B cell (primary cell): Measurements from ENCODE around the gene SYNGR3. TPM values are rescaled to one million over a fixed set of nuclear protein-coding genes. Genes with fewer than 3 reads are reported as not detected.

Experiments
- ATAC-seq: fragments of 200-7000 bp; cut with Tn5 transposase; one replicate; pipeline ENCODE4 v1.10.0; 2021; ENCODE audit warnings: low read depth, mild to moderate bottlenecking, moderate number of reproducible peaks, moderate library complexity
- CTCF ChIA-PET: fragments of 350-600 bp; sonication (Branson Sonifier 250); formaldehyde crosslinking; loops from one replicate; lab custom pipeline; 2021; ENCODE audit warnings: antibody characterized with exemption, inconsistent platforms; lab: Charles Lee
- POLR2A ChIA-PET: fragments of 350-600 bp; sonication (Branson Sonifier 250); formaldehyde crosslinking; loops from one replicate; lab custom pipeline; 2021; ENCODE audit warnings: antibody characterized with exemption; lab: Charles Lee
- DNase-seq: peaks from one replicate; pipeline ENCODE4 v3.0.0; 2013
- H2AFZ ChIP-seq: 2 replicates; pipeline ENCODE4 v1.6.1; 2012; ENCODE audit warnings: mild to moderate bottlenecking, low read depth, low read length; ENCODE audit not compliant: insufficient read depth, poor library complexity, severe bottlenecking
- H3K27ac ChIP-seq, 2 donors: 1 replicate in 1 of 2; 2 replicates in 1 of 2; pipeline ENCODE4 v1.5.1; 2012 to 2013; ENCODE audit warnings: low read length in 2 of 2, mild to moderate bottlenecking in 2 of 2, moderate library complexity in 1 of 2
- H3K27me3 ChIP-seq, 4 experiments: fragments of 200-600 bp in 1 of 4; sonication (generic) in 1 of 4; replicated peaks in 1 of 4; 1 replicate in 2 of 4; 2 replicates in 2 of 4; pipeline versions ENCODE4 v1.6.1 to v1.7.0; 2013 to 2016; ENCODE audit warnings: low read length in 3 of 4, mild to moderate bottlenecking in 2 of 4, mixed read lengths in 1 of 4, moderate library complexity in 1 of 4; ENCODE audit not compliant: insufficient read depth in 4 of 4, control insufficient read depth in 3 of 4; ENCODE audit errors: control extremely low read depth in 1 of 4
- H3K36me3 ChIP-seq, 2 experiments: replicated peaks in 1 of 2; 1 replicate in 1 of 2; 2 replicates in 1 of 2; pipeline versions ENCODE4 v1.6.1 to v1.7.1; 2013; ENCODE audit warnings: low read length in 1 of 2; ENCODE audit not compliant: insufficient read depth in 2 of 2, control insufficient read depth in 1 of 2; ENCODE audit errors: control extremely low read depth in 1 of 2, extremely low read depth in 1 of 2
- H3K4me1 ChIP-seq, 2 donors: fragments of 200-600 bp in 1 of 2; sonication (generic) in 1 of 2; 1 replicate in 1 of 2; 2 replicates in 1 of 2; pipeline versions ENCODE4 v1.5.1 to v1.6.1; 2013 to 2017; ENCODE audit warnings: low read length in 2 of 2; ENCODE audit not compliant: control insufficient read depth in 2 of 2, insufficient read depth in 2 of 2
- H3K4me2 ChIP-seq: replicated peaks from 2 replicates; pipeline ENCODE3; 2012; ENCODE audit warnings: mild to moderate bottlenecking, low read depth, low read length; ENCODE audit not compliant: poor library complexity, severe bottlenecking
- H3K4me3 ChIP-seq, 5 experiments: fragments of 200-600 bp in 1 of 5; sonication (generic) in 1 of 5; 1 replicate in 3 of 5; 2 replicates in 2 of 5; pipeline versions ENCODE4 v1.5.1 to v1.7.0; 2011 to 2016; ENCODE audit warnings: low read length in 4 of 5, mild to moderate bottlenecking in 4 of 5, low read depth in 2 of 5, control low read depth in 1 of 5, moderate library complexity in 1 of 5; ENCODE audit not compliant: insufficient read depth in 1 of 5; ENCODE audit errors: control extremely low read depth in 1 of 5, extremely low read depth in 1 of 5
- H3K79me2 ChIP-seq: fragments of 200-600 bp; sonication (generic); one replicate; pipeline ENCODE4 v1.6.0; 2016; ENCODE audit warnings: low read length; ENCODE audit not compliant: control insufficient read depth, insufficient read depth
- H3K9ac ChIP-seq: fragments of 200-600 bp; sonication (generic); 2 replicates; pipeline ENCODE4 v1.6.1; 2017; ENCODE audit warnings: mild to moderate bottlenecking, low read length, moderate library complexity
- H3K9me3 ChIP-seq, 3 donors: one replicate each; pipeline versions ENCODE4 v1.6.1 to v1.7.1; 2013; ENCODE audit warnings: low read length in 2 of 3; ENCODE audit not compliant: control insufficient read depth in 2 of 3, insufficient read depth in 1 of 3; ENCODE audit errors: control extremely low read depth in 1 of 3
- H4K20me1 ChIP-seq: 2 replicates; pipeline ENCODE4 v1.6.0; 2012; ENCODE audit warnings: mild to moderate bottlenecking, low read length; ENCODE audit not compliant: insufficient read depth, control insufficient read depth, poor library complexity, severe bottlenecking
- H3K27ac Mint-ChIP-seq: one replicate; pipeline ENCODE4 v1.8.0; 2021; ENCODE audit warnings: mixed read lengths
- H3K27me3 Mint-ChIP-seq: one replicate; pipeline ENCODE4 v1.8.0; 2021; ENCODE audit warnings: mixed read lengths
- H3K4me1 Mint-ChIP-seq: one replicate; pipeline ENCODE4 v1.8.0; 2021; ENCODE audit warnings: mixed read lengths
- H3K4me3 Mint-ChIP-seq: one replicate; pipeline ENCODE4 v1.8.0; 2021; ENCODE audit warnings: mixed read lengths
- H3K9me3 Mint-ChIP-seq: one replicate; pipeline ENCODE4 v1.8.0; 2022; ENCODE audit warnings: mixed read lengths; ENCODE audit not compliant: insufficient read depth
- CTCF ChIP-seq: fragments of 200-600 bp; IDR thresholded peaks from one replicate; pipeline ENCODE4 v1.8.0; 2022; ENCODE audit warnings: antibody characterized with exemption, mild to moderate bottlenecking
- EZH2 ChIP-seq: IDR thresholded peaks from 2 replicates; pipeline ENCODE4 v1.6.1; 2012; ENCODE audit warnings: borderline replicate concordance, low read depth, mild to moderate bottlenecking, moderate library complexity, low read length; ENCODE audit not compliant: insufficient read depth, poor library complexity, severe bottlenecking
- WGBS: methylation state at CpG from one replicate; pipeline ENCODE4 v1.1.5; 2013; ENCODE audit warnings: missing lambda C conversion rate; ENCODE audit not compliant: insufficient coverage; 5-methylcytosine and 5-hydroxymethylcytosine counted together
- intact Hi-C: fragments of 100-400 bp; cut with micrococcal nuclease; formaldehyde crosslinking; loops from one replicate; pipeline ENCODE4 v1.10.0; 2022
- polyA plus RNA-seq: library from polyadenylated mRNA; depleted of rRNA; stranded (reverse); fragments of >200 nt; gene quantifications from 2 replicates; pipeline ENCODE4 v1.2.3, GENCODE V29; 2012
- total RNA-seq, 2 donors: library from RNA; stranded (reverse); fragments of 120-200 nt in 1 of 2; gene quantifications; 1 replicate in 1 of 2; 2 replicates in 1 of 2; pipeline versions ENCODE4 v1.2.3 to v1.2.4, GENCODE V29; 2013 to 2022

The SYNGR3 gene
- total and polyA plus RNA-seq, 2 donors (not counting 1 experiment from before 2014, with no cell fraction given), result 19.5 to 19.8 TPM

GRCh38 chr16:1984347-1985225 is 5.2 kb upstream of the SYNGR3 start:
- POLR2A ChIA-PET, result interaction anchor here (0.7 to 3.5 kb wide), 7 partner anchors 13 to 504 kb away, joined by 3 to 15 read pairs (median 4); partner anchors contain the start of genes RPS2 and TBL3
- peak overlapping the region; percentile 88 for H2AFZ ChIP-seq

More at GRCh38 chr16:1984347-1985225, 5.2 kb upstream of the SYNGR3 start:
- Mint-ChIP-seq H3K4me3 (peak overlapping the region; percentile 88), H3K27ac (peak overlapping the region; percentile 61), H3K27me3 (peaks cover 6% of the 10 kb centered on the region), H3K9me3 (no peaks in the 10 kb centered on the region), H3K4me1 (peaks cover 33% of the 10 kb centered on the region)
- H3K36me3 ChIP-seq, result peaks cover 0 to 10% of the 10 kb centered on the region in 2 experiments
- WGBS, result 16% methylated on average over 56 of the region's 58 CpGs
- DNase-seq (no peak), ATAC-seq (peak; percentile 13)
- H3K4me3 ChIP-seq, result peak overlapping the region; percentile 3 to 78 (median 62)
- H3K4me2 ChIP-seq, result peak overlapping the region; percentile 98
- H3K9ac ChIP-seq, result peak overlapping the region; percentile 76
- CTCF ChIA-PET, result interaction anchor here (0.6 to 1.4 kb wide), 4 partner anchors 11 to 331 kb away, joined by 3 to 4 read pairs (median 4); partner anchors contain the start of genes RPS2 and TBL3
- peaks cover 0 to 34% (median 19%) of the 10 kb centered on the region in 4 experiments for H3K27me3 ChIP-seq
- no peaks in the 10 kb centered on the region for H3K79me2 ChIP-seq
- no peaks in the 10 kb centered on the region for H4K20me1 ChIP-seq
- TF ChIP-seq CTCF, result no peak
- no peak for TF ChIP-seq EZH2
- H3K9me3 ChIP-seq, result peaks cover 0 to under 1% (median 0%) of the 10 kb centered on the region in 3 donors
- H3K4me1 ChIP-seq, result peaks cover 16 to 38% of the 10 kb centered on the region in 2 donors
- intact Hi-C loops, result loop anchor here (1.0 kb wide), 1 partner anchor 25 kb away; the partner anchor contains the start of gene ZNF598
- peak overlapping the region; percentile 10 to 66 for H3K27ac ChIP-seq
